ENCODE measurements around the gene ELN.

Gene ELN

DNA sequence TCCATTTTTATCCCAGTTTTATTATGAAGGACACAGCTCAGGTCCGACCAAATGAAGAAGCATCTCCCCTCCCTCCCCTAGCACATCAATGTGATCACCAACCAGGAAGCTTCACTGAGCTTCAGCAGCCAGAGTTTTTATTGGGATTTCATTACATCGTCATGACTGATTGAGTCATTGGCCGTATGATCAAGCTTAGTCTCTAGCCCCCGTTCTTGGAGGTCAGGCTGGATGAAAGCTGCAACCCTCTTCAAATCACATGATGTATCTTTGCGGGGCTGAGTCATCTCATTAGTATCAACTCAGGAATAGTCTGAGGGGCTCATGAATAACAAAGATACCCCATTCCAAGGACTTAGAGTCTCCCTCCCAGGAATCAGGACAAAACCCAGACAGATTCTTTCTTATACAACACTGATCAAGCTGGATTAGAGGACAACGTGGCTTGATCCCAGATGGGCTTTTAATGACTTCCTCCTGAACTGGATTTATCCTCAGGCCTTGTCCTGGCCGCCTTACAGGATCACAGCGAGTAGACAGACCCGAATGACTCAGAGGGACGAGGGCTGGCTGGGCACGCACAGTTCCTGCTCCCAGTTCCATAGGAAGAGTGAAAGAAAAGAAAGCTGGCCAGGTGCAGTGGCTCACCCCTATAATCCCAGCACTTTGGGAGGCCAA lies 70.1 kb downstream of the ELN start:
- no peak for FAIRE-seq

DNA sequence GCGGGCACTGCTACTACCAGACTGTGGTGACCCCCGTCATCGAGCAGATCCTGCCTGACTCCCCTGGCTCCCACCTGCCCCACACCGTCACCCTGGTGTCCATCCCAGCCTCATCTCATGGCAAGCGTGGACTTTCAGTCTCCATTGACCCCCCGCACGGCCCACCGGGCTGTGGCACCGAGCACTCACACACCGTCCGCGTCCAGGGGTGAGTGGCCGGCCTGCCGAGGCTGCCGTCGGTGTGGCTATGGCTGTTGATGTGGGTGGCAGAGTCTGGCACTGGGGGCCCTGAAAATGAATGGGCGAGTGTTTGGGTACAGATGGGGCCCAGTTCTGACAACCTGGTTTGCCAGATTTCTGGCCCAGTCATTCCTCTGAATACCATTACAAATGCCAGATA lies 71.1 kb downstream of the ELN start:
- FAIRE-seq: no peak

DNA sequence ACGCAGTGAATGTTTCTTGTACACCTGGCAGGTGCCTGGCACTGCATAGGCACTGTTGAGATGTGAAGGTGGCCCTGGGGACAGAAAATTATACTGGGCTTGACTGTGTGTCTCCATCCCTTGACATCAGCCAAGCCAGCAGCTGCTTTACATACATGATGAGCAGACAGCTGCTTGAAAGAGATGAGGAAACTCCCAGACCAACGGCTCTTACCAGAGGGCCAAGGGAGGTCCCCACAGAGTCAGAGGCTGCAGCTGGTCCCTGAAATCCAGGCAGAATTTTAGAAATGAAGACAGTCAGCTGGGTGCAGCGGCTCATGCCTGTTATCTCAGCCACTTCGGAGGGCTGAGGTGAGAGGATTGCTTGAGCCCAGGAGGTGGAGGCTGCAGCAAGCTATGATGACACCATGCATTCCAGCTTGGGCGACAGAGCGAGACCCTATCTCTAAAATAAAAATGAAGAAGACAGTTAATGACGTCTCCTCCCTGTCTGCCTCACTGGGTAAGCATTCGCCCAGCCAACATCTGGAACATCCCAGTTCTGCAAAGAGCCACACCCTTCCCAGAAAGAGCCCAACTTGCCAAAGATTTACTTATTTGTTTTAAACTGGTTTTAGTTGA lies 73.2 kb downstream of the ELN start:
- FAIRE-seq: no peak

DNA sequence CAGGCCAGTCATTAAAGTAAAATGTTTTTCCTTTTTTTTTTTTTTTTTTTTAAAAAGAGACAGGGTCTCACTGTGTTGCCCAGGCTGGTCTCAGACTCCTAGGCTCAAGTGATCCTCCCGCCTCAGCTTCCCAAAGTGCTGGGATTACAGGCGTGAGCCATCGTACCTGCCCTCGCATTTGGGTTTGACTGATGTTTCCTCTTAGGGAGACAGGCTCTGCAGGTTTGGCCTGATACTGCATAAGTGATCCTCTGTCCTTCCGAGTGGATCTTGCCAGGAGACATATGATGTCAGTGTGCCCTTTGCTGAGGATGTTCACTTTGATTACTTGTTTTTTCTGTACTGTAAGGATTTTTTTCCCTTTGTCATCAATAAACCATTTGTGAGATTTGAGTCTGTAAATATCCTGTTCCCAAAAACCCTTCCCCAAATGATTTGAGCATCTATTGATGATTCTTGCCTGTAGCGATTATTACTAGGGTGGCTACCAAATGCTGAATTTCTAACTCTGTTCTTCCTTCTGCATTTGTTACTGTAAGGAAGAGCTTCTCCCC lies 75.3 kb downstream of the ELN start:
- no peak for FAIRE-seq

DNA sequence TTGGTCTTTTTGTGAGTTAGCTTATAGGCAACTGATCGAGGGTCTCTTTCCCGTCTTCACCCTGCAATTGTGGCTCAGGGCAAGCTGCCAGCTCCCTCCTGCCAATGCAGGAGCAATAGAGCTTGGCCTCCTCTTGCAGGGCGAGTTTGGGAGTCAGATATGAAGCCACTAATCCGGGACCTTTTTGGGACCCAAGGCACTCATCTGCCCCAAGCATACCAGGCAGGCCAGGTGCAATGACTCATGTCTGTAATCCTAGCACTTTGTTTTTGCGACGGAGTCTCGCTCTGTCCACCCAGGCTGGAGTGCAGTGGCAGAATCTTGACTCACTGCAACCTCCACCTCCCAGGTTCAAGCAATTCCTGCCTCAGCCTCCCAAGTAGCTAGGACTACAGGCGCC lies 76.7 kb downstream of the ELN start:
- FAIRE-seq: no peak

DNA sequence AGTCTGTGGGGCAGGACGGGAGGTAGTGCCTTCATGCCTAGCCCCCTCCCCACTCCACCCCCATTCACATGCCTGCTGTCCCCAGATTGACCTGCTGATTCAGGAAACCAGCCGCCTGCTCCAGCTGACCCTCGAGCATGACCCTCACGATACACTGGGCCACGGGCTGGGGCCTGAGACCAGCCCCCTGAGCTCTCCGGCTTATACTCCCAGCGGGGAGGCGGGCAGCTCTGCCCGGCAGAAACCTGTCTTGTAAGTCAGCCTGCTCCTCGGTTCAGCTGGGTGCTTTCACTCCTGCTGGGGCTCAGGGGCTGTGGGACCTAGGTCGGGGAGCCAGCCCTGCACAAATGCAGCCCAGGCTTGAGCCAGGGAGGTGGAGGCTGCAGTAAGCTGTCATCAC lies 78.0 kb downstream of the ELN start:
- FAIRE-seq: no peak

DNA sequence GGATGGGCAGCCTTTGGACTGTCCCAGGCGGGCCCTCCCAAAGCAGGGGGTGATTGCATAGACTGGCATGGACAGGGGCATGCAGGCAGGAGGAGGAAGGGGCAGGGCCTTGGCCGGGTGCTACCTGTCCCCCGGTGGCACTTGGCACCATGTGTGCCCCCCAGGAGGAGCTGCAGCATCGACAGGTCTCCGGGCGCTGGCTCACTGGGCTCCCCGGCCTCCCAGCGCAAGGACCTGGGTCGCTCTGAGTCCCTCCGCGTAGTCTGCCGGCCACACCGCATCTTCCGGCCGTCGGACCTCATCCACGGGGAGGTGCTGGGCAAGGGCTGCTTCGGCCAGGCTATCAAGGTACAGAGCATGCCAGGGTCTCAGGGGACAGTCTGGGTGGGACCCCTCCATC lies 78.9 kb downstream of the ELN start:
- no peak for FAIRE-seq

DNA sequence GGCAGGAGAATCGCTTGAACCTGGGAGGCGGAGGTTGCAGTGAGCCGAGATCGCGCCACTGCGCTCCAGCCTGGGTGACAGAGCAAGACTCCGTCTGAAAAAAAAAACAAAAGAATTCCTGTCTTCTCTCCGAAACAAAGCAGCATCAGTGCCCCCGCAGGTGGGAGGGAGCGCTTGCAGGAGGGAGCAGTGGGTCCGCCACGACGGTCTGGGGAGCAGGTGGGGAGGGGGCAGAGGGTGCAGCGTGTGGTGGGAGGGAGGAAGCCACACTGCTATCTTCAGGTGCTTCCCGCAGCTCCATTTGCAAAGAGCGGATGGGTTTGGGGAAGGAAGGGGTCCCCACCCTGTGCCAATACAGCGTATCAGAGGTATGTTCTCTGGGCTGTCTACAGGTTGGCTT lies 87.4 kb downstream of the ELN start:
- no peak for FAIRE-seq

DNA sequence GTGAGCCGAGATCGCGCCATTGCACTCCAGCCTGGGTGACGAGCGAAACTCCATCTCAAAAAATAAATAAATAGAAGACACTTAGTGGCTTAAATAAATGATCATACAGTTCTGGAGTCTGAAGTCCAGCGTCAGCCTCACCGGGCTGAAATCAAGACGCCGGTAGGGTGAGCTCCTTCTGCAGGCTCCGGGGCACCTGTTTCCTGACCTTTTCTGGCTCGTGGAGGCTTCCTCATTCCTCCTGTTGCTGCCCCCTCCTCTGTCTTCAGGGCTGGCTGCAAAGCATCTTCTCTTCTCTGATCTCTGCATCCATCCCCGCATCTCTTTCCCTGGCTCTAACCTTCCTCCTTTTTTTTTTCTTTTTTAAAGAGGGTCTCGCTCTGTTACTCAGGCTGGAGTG lies 88.4 kb downstream of the ELN start:
- FAIRE-seq: no peak

All from islet of Langerhans (tissue), 1 donor.